GM10248 (cell line): ENCODE results near the gene MDC1.

Experiments used
- CTCF ChIA-PET: fragments of 300-600 bp; sonication (Branson Sonifier 250); formaldehyde crosslinking; extraction: SDS; loops from one replicate; lab custom pipeline; 2021; ENCODE audit warnings: antibody characterized with exemption; lab: Yijun Ruan, JAX
- POLR2A ChIA-PET: fragments of 350-650 bp; sonication (Branson Sonifier 250); formaldehyde crosslinking; extraction: SDS; loops from one replicate; lab custom pipeline; 2020; ENCODE audit warnings: antibody characterized with exemption; lab: Yijun Ruan, JAX
- DNase-seq: peaks from one replicate; pipeline ENCODE4 v3.0.0; 2012; ENCODE audit errors: extremely low spot score
- CTCF ChIP-seq: IDR thresholded peaks from 2 replicates; pipeline ENCODE4 v1.5.1; 2012; ENCODE audit warnings: mild to moderate bottlenecking, low read depth; ENCODE audit errors: extremely low read depth, missing control alignments, control extremely low read depth

MDC1 gene

GRCh38 chr6:30747902-30748769 lies 31.1 kb upstream of the MDC1 start:
- DNase-seq, result no peak
- CTCF ChIA-PET, result interaction anchor here (1.3 to 2.0 kb wide), 3 partner anchors 18 to 158 kb away, joined by 3 to 9 read pairs (median 6); no protein-coding TSS in a partner anchor
- TF ChIP-seq CTCF, result no peak
- POLR2A ChIA-PET, result interaction anchor here (1.0 kb wide), 1 partner anchor 9 kb away, joined by 7 read pairs; no protein-coding TSS in a partner anchor

GRCh38 chr6:30747300-30747687 lies 30.2 kb upstream of the MDC1 start:
- no peak for TF ChIP-seq CTCF
- no peak for DNase-seq
- ChIA-PET CTCF (interaction anchor here (1.3 to 2.3 kb wide), 4 partner anchors 10 to 158 kb away, joined by 3 to 9 read pairs (median 6); no protein-coding TSS in a partner anchor), POLR2A (no interaction called here)

GRCh38 chr6:30744054-30744805 lies 27.1 kb upstream of the MDC1 start, which contains the start of gene IER3:
Gene IER3, minus strand, starts transcription at chr6:30744547. Its CDS starts 29 bp downstream, at chr6:30744518.
- peak; percentile 78 for DNase-seq
- POLR2A ChIA-PET, result interaction anchor here (0.6 to 1.0 kb wide), 9 partner anchors 8 to 138 kb away, joined by 3 to 7 read pairs (median 3); no protein-coding TSS in a partner anchor
- TF ChIP-seq CTCF, result peak; percentile 66
- CTCF ChIA-PET, result interaction anchor here (0.6 to 2.1 kb wide), 11 partner anchors 8 to 343 kb away, joined by 3 to 8 read pairs (median 4); no protein-coding TSS in a partner anchor

- ChIA-PET CTCF (interaction anchor here (1.0 to 2.1 kb wide), 4 partner anchors 11 to 84 kb away, joined by 3 to 8 read pairs (median 4); no protein-coding TSS in a partner anchor), POLR2A (interaction anchor here (0.6 kb wide), 1 partner anchor 95 kb away, joined by 4 read pairs; no protein-coding TSS in a partner anchor)
These were observed 26.3 kb upstream of the MDC1 start for GRCh38 chr6:30743099-30744053.

More at GRCh38 chr6:30743099-30744053, 26.3 kb upstream of the MDC1 start:
- no peak for DNase-seq
- TF ChIP-seq CTCF, result no peak
